Esophagus (tissue), 2 donors: ENCODE results near the gene INPP5D. TPM values are rescaled to one million over a fixed set of nuclear protein-coding genes. Genes with fewer than 3 reads are reported as not detected.
"Not testable (repeated sequence)": the region's sequence is repeated elsewhere in the genome, so short reads cannot be mapped to it uniquely, and the experiment has no call there.

Experiments
- H3K27ac ChIP-seq, 2 donors: one replicate each; pipeline ENCODE4 v1.5.1; 2013; ENCODE audit warnings: low read depth in 2 of 2, mild to moderate bottlenecking in 2 of 2, inconsistent platforms in 1 of 2, low read length in 1 of 2, moderate library complexity in 1 of 2
- H3K27me3 ChIP-seq, 2 donors: one replicate each; pipeline ENCODE4 v1.6.1; 2013; ENCODE audit warnings: low read length in 2 of 2, control low read depth in 1 of 2, mild to moderate bottlenecking in 1 of 2; ENCODE audit not compliant: insufficient read depth in 2 of 2, control insufficient read depth in 1 of 2
- H3K36me3 ChIP-seq, 2 donors: one replicate each; pipeline ENCODE4 v1.6.1; 2013; ENCODE audit warnings: low read length in 1 of 2; ENCODE audit not compliant: control insufficient read depth in 2 of 2, insufficient read depth in 2 of 2
- H3K4me1 ChIP-seq, 2 donors: one replicate each; pipeline ENCODE4 v1.6.1; 2013; ENCODE audit warnings: low read length in 1 of 2; ENCODE audit not compliant: control insufficient read depth in 2 of 2, insufficient read depth in 2 of 2
- H3K4me3 ChIP-seq, 2 donors: one replicate each; pipeline ENCODE4 v1.5.1; 2013; ENCODE audit warnings: low read length in 2 of 2, mild to moderate bottlenecking in 2 of 2, low read depth in 1 of 2, moderate library complexity in 1 of 2
- H3K9me3 ChIP-seq, 2 donors: one replicate each; pipeline ENCODE4 v1.6.1; 2013; ENCODE audit warnings: mild to moderate bottlenecking in 2 of 2, low read depth in 1 of 2, low read length in 1 of 2, moderate library complexity in 1 of 2; ENCODE audit not compliant: control insufficient read depth in 2 of 2, insufficient read depth in 1 of 2
- WGBS, 2 donors: extraction: QIAGEN DNeasy Blood & Tissue Kit; methylation state at CpG; one replicate each; pipeline ENCODE4 v1.1.7; 2013; 5-methylcytosine and 5-hydroxymethylcytosine counted together
- polyA plus RNA-seq, 2 donors: library from polyadenylated mRNA; stranded (reverse); fragments of 200-250 nt; gene quantifications; one replicate each; pipeline ENCODE4 v1.2.3, GENCODE V29; 2013
- donor health status: healthy with polysubstance abuse.
- donor health status: Bipolar disorder and iron deficiency.

INPP5D gene
- polyA plus RNA-seq, 2 donors, result 3.4 to 5.6 TPM

GRCh38 chr2:233099820-233100191, 39.7 kb downstream of the INPP5D start:
- not testable (repeated sequence) for H3K4me3 ChIP-seq, H3K27ac ChIP-seq, H3K36me3 ChIP-seq, H3K27me3 ChIP-seq, H3K9me3 ChIP-seq, H3K4me1 ChIP-seq
- 89 to 93% methylated on average over 7 of the region's 7 CpGs for WGBS, 2 donors

DNA sequence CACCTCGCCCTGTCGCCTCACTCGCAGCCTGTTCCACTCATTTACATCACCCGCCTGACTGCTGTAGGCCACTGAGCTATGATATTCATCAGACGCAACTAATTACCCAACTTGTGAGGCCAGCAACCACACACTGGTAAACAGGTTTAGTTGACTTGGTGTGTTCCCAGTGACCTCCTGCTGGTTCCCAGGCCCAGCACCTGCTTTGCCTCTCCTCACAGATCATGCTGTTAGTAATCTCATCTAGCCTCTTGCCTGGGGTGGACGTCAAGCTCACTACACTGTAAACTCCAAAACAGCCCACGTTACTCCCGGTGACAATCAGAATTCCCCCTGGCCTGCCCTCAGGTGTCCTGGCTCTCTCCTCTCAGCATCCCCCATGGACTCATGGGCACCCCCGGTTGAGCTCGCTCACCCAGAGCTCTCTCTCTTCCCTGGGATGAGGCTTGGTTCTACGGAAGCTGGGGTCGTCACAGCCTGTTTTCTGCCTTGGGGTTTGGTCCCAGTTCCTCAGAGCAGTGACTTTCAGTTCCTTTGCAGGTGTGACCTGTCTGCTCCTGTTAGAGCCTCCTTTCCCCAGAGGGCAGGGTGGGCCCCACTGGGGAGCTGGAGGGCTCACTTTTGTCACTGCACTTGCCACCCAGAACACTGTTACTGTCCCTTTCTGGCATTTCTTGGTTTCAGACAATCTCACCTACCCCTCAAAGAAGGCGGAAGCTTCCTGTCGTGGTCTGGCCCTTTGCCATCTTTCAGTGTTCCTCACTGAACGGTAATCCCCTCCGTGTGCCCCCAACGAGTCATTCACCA, 40.3 kb downstream of the INPP5D start:
- 66 to 69% methylated on average over 17 of the region's 17 CpGs for WGBS, 2 donors
- no peak overlapping the region for H3K27ac ChIP-seq
- no peaks in the 10 kb centered on the region for H3K9me3 ChIP-seq
- H3K36me3 ChIP-seq, result no peaks in the 10 kb centered on the region
- H3K4me1 ChIP-seq, result no peaks in the 10 kb centered on the region
- no peaks in the 10 kb centered on the region for H3K27me3 ChIP-seq
- no peak overlapping the region for H3K4me3 ChIP-seq

DNA sequence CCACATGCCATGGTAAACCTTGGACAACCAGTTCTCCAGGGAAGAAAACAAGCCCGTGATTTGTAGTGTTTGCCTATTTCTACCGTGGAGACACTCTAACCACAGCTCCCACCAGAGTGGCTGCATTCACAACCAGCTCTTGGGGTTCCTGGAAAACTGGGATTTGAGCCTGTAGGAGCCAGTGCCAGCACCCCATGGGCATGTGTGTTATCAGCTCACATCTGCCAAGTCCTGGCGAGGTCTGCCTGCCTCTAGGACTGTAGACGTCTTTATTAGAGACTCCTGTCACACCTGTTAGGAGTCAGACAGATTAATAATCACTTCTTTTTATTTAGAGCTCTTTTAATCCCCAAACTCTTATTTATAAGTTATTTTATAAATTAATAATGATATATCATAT, 41.0 kb downstream of the INPP5D start:
- Histone ChIP-seq H3K36me3 (no peaks in the 10 kb centered on the region), H3K4me3 (no peak overlapping the region), H3K27ac (no peak overlapping the region), H3K9me3 (no peaks in the 10 kb centered on the region), H3K4me1 (no peaks in the 10 kb centered on the region), H3K27me3 (no peaks in the 10 kb centered on the region)
- 51 to 55% methylated on average over 4 of the region's 4 CpGs for WGBS, 2 donors

DNA sequence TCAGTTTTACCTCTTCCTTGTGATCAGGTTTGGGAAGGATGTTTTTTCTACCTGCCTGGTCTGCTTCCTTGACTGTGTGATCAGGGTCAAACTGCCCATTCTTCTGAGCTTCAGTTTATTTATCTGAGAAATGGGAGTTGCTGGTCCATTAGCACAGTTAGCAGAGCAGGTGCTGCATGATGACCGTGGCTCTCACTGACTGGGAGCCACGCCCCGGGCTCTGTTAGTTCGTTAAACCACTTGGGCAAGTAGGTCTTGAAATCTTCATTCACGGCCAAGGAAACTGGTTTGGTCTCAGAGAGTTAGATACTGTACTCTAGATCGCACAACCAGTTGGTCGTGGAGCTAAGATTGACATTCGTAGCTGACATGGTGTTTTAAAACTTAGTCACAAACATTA, 41.7 kb downstream of the INPP5D start:
- Histone ChIP-seq H3K4me1 (no peaks in the 10 kb centered on the region), H3K4me3 (no peak overlapping the region), H3K9me3 (no peaks in the 10 kb centered on the region), H3K27me3 (no peaks in the 10 kb centered on the region), H3K36me3 (no peaks in the 10 kb centered on the region), H3K27ac (no peak overlapping the region)
- 73 to 77% methylated on average over 8 of the region's 8 CpGs for WGBS, 2 donors

GRCh38 chr2:233105156-233105895, 45.2 kb downstream of the INPP5D start:
- H3K4me1 ChIP-seq, result peaks cover 3 to 5% of the 10 kb centered on the region in 2 donors
- H3K4me3 ChIP-seq, result no peak overlapping the region
- H3K36me3 ChIP-seq, result no peaks in the 10 kb centered on the region
- no peak overlapping the region for H3K27ac ChIP-seq
- no peaks in the 10 kb centered on the region for H3K27me3 ChIP-seq
- no peaks in the 10 kb centered on the region for H3K9me3 ChIP-seq
- WGBS, 2 donors, result 94% methylated on average over 17 of the region's 17 CpGs

GRCh38 chr2:233105930-233106329, 45.8 kb downstream of the INPP5D start:
- Histone ChIP-seq H3K9me3 (no peaks in the 10 kb centered on the region), H3K36me3 (no peaks in the 10 kb centered on the region), H3K4me3 (no peak overlapping the region), H3K27me3 (no peaks in the 10 kb centered on the region), H3K27ac (no peak overlapping the region), H3K4me1 (peaks cover 3 to 5% of the 10 kb centered on the region in 2 donors)
- WGBS, 2 donors, result 94 to 95% methylated on average over 4 of the region's 4 CpGs

DNA sequence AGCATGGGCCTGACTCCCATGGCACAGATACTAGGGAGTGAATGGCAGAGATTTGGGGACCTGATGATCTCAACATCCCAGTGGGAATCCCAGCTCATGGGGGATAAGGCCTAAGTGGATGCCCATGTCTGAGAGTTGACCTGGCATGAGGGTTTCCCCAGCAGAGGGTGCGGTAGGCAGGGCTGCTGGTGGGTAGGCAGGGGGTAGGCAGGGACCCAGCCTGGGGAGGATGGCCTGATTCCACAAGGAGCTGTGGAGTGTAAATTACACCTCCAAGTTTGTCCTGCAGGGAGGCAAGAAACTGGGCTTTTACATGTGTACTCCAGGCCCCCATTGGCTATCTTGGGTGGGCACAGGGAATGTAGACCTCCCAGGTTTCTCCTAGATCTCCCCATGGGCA, 46.9 kb downstream of the INPP5D start:
- H3K4me1 ChIP-seq, result peaks cover 3 to 5% of the 10 kb centered on the region in 2 donors
- H3K9me3 ChIP-seq, result no peaks in the 10 kb centered on the region
- H3K27me3 ChIP-seq, result no peaks in the 10 kb centered on the region
- WGBS, 2 donors, result 100% methylated on average over 1 of the region's 1 CpG
- no peak overlapping the region for H3K4me3 ChIP-seq
- no peaks in the 10 kb centered on the region for H3K36me3 ChIP-seq
- no peak overlapping the region for H3K27ac ChIP-seq

- Histone ChIP-seq H3K27me3 (no peaks in the 10 kb centered on the region), H3K27ac (no peak overlapping the region), H3K4me1 (peaks cover 3 to 5% of the 10 kb centered on the region in 2 donors), H3K36me3 (no peaks in the 10 kb centered on the region), H3K4me3 (no peak overlapping the region), H3K9me3 (no peaks in the 10 kb centered on the region)
- WGBS, 2 donors, result 78 to 86% methylated on average over 8 to 12 of the region's 12 CpGs
Measured at GRCh38 chr2:233107831-233108300, 47.7 kb downstream of the INPP5D start.

DNA sequence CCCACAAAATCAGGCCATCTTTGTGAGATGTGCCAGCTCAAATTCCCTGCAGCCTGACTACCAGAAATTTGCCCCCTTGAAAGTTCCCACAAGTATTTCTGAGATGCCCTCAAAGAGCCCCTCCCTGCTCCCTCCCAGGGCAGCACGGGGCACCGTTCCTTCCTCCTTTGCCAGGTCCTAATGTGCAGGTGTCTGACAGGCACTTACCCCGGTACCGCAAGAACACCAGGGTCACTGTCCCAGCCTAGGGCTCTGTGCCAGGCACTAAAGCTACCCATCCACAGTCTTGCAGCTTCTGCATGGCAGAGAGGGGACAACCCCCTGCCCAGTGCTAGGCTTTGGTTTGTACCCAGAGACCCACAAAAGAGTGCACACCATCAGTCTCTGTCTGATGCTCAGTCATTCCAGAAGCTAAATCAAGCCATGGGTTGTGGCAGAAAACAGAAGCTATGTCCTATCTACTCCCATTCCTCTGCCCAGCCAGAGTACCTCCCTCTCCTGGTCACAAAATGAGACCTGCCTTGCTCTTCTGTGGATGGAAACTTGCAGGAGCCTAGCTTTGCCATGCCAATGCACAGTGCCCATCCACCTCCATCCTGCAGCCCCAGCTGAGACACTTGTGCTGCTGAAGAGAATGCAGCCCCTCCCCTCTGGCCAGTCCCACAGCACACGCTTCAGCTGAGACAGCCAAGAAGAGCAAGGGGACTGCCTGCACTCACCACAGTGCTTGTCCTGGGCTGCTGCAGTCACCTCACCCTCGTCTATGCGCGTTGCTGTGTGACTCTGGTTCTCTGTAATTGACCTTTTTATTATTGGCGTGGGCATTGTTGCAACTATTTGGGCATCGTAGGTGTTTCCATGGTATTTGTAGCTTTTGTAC, 48.7 kb downstream of the INPP5D start:
- Histone ChIP-seq H3K27ac (no peak overlapping the region), H3K27me3 (no peaks in the 10 kb centered on the region), H3K36me3 (no peaks in the 10 kb centered on the region), H3K4me1 (peaks cover 3 to 5% of the 10 kb centered on the region in 2 donors), H3K9me3 (no peaks in the 10 kb centered on the region), H3K4me3 (no peak overlapping the region)
- WGBS, 2 donors, result 70 to 78% methylated on average over 10 of the region's 10 CpGs
